Prostate gland (tissue), 2 donors: Measurements from ENCODE around the gene C1orf21.

Experiments
- POLR2A ChIP-seq: fragments of 450-650 bp; IDR thresholded peaks from one replicate; pipeline ENCODE4 v1.6.1; 2016; ENCODE audit warnings: antibody characterized with exemption, mild to moderate bottlenecking
- POLR2AphosphoS5 ChIP-seq: sonication (generic); formaldehyde crosslinking; IDR thresholded peaks from one replicate; pipeline ENCODE4 v1.6.1; 2017; ENCODE audit warnings: antibody characterized with exemption
- TF ChIP-seq, protein P1 (sequence below), 4 experiments: fragments of 200-600 bp in 2 of 4; fragments of 450-650 bp in 2 of 4; sonication (generic) in 2 of 4; IDR thresholded peaks; 1 replicate in 3 of 4; 2 replicates in 1 of 4; pipeline ENCODE4 v1.5.1; 2016 to 2019; ENCODE audit warnings: antibody characterized with exemption in 4 of 4, mild to moderate bottlenecking in 2 of 4, moderate library complexity in 2 of 4

DNA sequence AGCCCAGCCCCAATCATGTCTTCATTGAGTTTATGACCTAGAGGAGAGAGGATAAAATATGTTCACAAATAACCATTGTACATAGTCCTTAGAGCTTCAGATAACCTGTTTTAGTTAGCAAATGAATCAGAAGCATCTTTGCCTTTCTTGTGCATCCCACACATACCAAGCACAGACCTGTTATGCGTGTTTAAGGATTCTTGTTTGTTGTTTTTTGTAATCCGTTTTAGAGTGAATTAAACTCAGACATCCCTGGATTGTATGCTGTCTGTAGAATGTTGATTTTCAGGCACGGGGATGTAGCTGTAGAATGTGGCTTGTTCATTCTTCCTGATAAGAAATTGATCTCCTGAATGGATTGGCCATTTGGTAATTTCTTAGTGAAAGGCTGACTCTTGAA is 232.0 kb downstream of the C1orf21 start:
- TF ChIP-seq, protein P1, sequence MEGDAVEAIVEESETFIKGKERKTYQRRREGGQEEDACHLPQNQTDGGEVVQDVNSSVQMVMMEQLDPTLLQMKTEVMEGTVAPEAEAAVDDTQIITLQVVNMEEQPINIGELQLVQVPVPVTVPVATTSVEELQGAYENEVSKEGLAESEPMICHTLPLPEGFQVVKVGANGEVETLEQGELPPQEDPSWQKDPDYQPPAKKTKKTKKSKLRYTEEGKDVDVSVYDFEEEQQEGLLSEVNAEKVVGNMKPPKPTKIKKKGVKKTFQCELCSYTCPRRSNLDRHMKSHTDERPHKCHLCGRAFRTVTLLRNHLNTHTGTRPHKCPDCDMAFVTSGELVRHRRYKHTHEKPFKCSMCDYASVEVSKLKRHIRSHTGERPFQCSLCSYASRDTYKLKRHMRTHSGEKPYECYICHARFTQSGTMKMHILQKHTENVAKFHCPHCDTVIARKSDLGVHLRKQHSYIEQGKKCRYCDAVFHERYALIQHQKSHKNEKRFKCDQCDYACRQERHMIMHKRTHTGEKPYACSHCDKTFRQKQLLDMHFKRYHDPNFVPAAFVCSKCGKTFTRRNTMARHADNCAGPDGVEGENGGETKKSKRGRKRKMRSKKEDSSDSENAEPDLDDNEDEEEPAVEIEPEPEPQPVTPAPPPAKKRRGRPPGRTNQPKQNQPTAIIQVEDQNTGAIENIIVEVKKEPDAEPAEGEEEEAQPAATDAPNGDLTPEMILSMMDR (IDR thresholded peaks at IDR 0.05): no peak
- TF ChIP-seq POLR2A: no peak
- no peak for TF ChIP-seq POLR2AphosphoS5
